Activated CD8-positive, alpha-beta memory T cell treated with anti-CD3 and anti-CD28 coated beads for 24 hours (primary cell): ENCODE measurements around the gene OR51M1.
"Not testable (repeated sequence)": the region's sequence is repeated elsewhere in the genome, so short reads cannot be mapped to it uniquely, and the experiment has no call there.

Experiments used
- DNase-seq: peaks from one replicate; pipeline ENCODE4 v3.0.0-alpha.2; 2020

The OR51M1 gene, protein sequence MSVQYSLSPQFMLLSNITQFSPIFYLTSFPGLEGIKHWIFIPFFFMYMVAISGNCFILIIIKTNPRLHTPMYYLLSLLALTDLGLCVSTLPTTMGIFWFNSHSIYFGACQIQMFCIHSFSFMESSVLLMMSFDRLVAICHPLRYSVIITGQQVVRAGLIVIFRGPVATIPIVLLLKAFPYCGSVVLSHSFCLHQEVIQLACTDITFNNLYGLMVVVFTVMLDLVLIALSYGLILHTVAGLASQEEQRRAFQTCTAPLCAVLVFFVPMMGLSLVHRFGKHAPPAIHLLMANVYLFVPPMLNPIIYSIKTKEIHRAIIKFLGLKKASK

GRCh38 chr11:5383576-5383975 is at the start of gene OR51M1:
Gene OR51M1 (plus strand): TSS chr11:5383812. CDS start chr11:5389399, 5,587 bp downstream.
- DNase-seq = no peak

DNA sequence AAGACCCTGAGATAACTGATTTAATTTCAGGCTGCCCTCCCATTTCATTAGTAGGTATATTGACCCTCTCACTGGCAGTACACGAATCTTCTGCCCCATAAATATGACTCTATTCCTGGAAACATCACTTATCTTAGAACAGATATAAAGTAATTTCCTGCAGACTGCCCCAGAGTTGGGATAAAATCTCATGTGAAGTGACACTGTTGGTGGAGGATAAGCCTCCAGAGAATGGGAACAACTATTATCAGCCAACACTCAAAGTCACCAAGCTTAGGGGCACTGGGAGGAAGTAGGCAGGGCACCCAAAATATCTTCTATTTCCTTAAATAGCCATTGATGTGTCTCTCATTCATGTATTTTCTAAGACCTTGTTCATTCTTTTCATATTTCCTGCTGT is 48.4 kb upstream of the OR51M1 start:
- DNase-seq = no peak

DNA sequence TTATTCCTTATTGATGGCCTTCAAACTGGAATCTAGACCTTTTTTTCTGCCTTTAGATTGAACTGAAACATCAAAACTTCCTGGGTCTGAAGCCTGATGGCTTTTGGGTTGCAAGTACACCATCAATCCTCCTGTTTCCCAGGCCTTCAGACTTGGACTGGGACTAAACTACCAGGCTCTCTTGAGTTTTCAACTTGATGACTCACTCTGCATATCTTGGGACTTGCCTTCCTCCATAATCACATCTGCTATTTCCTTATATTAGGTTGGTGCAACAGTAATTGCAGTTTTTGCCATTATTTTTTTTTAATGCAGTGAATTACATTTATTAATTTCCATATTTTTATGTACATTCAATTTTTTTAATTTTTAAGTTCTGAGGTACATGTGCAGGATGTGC is 47.3 kb upstream of the OR51M1 start:
- no peak for DNase-seq

DNA sequence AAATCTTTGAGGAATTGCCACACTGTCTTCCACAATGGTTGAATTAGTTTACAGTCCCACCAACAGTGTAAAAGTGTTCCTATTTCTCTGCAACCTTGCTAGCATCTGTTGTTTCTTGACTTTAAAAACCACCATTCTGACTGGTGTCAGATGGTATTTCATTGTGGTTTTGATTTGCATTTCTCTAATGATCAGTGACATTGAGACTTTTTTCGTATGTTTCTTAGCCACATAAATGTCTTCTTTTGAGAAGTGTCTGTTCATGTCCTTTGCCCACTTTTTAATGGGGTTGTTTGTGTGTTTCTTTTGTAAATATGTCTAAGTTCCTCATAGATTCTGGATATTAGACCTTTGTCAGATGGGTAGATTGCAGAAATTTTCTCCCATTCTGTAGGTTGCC is 46.4 kb upstream of the OR51M1 start:
- not testable (repeated sequence) for DNase-seq

- DNase-seq = no peak
These were observed 43.8 kb upstream of the OR51M1 start for GRCh38 chr11:5339771-5340322.

DNA sequence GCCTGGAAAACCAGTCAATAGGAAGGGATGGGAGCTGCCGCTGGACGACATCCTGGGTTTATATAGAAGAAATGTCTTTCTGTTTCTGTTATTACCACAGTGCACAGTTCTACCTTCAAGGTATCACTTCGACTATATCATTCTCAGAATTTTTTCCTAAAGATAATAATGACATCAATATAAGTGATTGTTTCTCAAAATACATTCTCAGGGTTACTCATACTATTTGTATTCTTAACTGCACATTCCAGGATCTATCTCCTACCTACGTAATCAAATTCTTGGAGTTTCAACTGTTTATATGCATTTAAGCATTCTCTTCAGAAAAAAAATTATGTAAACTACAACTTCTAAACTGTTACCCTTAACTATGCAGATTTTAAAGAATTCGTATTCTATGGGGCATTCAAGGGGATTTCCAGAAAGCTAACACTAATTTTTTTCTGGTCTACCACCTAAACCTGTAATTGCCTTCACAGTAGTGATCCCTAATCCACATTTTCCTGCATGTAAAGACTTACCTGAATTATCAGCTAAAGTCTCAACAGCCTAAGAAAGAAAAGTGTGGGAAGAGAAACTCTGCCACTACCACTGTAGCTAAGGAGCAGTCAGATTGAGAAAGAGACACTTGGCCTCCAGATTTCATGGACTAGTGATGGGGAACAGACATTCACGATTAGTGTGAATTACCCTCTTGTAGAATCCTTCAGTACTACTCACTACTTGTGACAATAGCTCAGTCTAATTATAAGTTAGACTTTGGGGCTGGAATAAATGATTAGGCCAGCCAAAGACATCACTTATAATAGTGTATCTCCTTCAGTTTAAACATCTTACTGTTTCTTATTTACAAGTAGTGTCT is 39.9 kb upstream of the OR51M1 start, which contains the start of gene OR51B5:
Gene OR51B5 (minus strand): TSS at position 51 of the 862 bp plus-strand sequence. CDS start 0 bp downstream, at position 51.
- no peak for DNase-seq

GRCh38 chr11:5345831-5346230 is 37.8 kb upstream of the OR51M1 start:
- no peak for DNase-seq

GRCh38 chr11:5348551-5349194 is 34.9 kb upstream of the OR51M1 start:
- no peak for DNase-seq

DNA sequence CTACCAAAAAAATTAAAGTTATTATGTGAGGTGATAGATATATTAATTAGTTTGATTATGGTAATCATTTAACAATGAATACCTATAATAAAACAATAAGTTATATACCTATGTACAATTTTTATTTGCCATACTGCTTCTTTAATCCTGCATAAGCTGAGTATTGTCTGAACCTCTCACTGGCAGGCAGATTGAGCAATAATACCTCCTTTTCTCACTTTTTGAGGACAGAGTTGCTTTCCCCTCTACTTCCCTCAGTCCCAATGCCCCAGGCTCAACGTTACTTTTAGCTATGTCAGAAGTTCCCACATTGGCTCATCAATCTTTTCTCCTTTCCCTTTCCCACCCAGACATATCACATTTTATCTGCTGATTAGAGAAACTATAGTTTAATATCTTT is 34.1 kb upstream of the OR51M1 start:
- no peak for DNase-seq

DNA sequence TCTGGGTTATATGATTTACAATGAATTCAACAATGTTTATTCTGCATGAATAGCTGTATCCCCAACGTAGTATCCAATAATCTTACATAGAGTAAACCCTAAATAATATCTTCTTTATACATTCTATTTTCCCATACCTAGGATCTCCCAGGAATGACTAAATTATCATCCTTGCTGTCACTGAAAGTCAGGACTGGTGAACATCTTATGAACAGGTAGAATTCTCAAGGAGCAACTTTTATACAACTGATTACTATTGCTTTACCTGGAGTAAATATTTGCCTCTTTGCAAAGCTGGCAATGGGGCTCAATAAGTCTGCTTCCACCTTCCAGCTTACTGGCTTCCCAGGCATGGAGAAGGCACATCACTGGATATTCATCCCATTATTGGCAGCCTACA is 32.4 kb upstream of the OR51M1 start, which contains the start of gene OR51B6:
Gene OR51B6 (plus strand): TSS at position 301 of the 400 bp plus-strand sequence. CDS start 0 bp downstream, at position 301.
- DNase-seq = no peak

DNA sequence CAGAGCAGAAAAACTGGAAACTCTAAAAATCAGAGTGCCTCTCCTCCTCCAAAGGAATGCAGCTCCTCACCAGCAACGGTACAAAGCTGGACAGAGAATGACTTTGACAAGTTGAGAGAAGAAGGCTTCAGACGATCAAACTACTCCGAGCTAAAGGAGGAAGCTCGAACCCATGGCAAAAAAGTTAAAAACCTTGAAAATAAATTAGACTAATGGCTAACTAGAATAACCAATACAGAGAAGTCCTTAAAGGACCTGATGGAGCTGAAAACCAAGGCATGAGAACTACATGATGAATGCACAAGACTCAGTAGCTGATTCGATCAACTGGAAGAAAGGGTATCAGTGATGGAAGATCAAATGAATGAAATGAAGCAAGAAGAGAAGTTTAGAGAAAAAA is 27.6 kb upstream of the OR51M1 start:
- not testable (repeated sequence) for DNase-seq

- DNase-seq = no peak
These were observed 21.5 kb upstream of the OR51M1 start for GRCh38 chr11:5362017-5362625.

- DNase-seq = no peak
These were observed 19.9 kb upstream of the OR51M1 start for GRCh38 chr11:5363679-5364078.

GRCh38 chr11:5364214-5364613 is 19.4 kb upstream of the OR51M1 start:
- DNase-seq = no peak

GRCh38 chr11:5366365-5366764 is 17.2 kb upstream of the OR51M1 start:
- not testable (repeated sequence) for DNase-seq

GRCh38 chr11:5366856-5367255 is 16.8 kb upstream of the OR51M1 start:
- no peak for DNase-seq

GRCh38 chr11:5367448-5368074 is 16.1 kb upstream of the OR51M1 start:
- DNase-seq = no peak

GRCh38 chr11:5368502-5369043 is 15.0 kb upstream of the OR51M1 start:
- no peak for DNase-seq

DNA sequence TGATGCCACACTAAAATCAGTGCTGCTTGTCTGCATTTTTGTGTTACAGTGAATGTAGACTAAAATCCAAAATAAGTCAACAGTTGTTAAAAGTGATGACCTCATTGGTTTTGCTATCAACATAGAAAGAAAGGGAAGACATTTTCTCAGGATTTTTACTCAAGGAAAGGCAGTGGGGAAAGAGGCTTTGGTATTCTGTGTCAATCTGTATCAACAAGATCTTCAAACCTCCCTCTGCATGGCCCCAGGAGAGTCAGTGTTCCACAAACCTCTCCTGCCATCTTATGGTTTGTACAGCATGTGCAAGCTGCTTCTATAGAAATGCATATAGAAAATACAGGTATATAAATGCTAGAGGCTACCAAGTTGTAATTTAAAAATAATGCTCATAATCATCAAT is 13.8 kb upstream of the OR51M1 start:
- no peak for DNase-seq

- DNase-seq = peak; percentile 55
These were observed 2.8 kb upstream of the OR51M1 start for GRCh38 chr11:5380740-5381342.

GRCh38 chr11:5384335-5384734 is 723 bp downstream of the OR51M1 start:
- DNase-seq = no peak
